Activated naive CD8-positive, alpha-beta T cell treated with anti-CD3 and anti-CD28 coated beads, Interleukin-2, amount 50 U/mL, for 16 hours (primary cell): ENCODE results near the gene LRP1B.

Source experiments
- DNase-seq: peaks from one replicate; pipeline ENCODE4 v3.0.0-alpha.2; 2020; ENCODE audit warnings: low read depth, low spot score

Gene LRP1B

DNA sequence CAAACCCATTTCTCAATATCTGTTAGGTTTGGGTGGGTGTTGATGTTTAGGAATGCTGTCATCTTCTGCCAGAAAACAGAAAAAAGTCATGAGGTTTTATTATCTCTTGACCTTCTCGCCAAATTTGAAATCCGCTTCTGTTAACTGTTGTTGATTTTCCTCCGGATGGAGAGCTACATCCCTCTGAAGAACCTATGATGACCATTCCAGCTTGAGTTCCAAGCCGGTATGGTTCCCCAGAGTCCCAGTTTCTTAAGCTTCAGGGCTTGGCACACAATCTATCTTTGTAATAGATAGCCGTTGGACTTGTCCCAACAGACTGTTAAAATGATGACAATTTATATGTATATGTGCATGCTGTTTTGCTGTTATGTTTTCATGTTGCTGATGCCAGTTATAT lies 1201.0 kb downstream of the LRP1B start:
- DNase-seq = no peak

- no peak for DNase-seq
These were observed 1212.4 kb downstream of the LRP1B start for GRCh38 chr2:140918426-140918825.

- no peak for DNase-seq
These were observed 1214.4 kb downstream of the LRP1B start for GRCh38 chr2:140916410-140916809.

- DNase-seq = no peak
These were observed 1220.1 kb downstream of the LRP1B start for GRCh38 chr2:140910683-140911082.

- DNase-seq = no peak
These were observed 1225.6 kb downstream of the LRP1B start for GRCh38 chr2:140905083-140905781.

GRCh38 chr2:140895378-140895777 lies 1235.4 kb downstream of the LRP1B start:
- DNase-seq = no peak

DNA sequence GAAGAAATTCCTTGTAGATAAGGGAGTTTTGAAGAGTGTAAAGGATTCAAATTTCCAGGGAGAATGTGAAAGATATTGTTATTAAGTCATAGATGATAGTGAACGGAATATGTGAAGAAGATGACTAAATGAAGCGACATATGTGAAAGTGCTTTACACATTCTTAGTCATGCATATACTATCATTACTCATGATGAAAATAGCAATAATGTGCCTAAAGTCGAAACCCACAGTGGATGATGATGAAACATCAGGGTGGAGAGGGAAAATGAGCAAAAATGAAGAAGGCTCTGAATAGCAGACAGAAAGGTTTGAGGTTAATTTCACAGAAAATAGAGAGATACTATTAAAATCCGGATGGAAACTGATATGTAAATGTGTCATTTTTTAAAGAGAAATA lies 1237.1 kb downstream of the LRP1B start:
- DNase-seq = no peak

DNA sequence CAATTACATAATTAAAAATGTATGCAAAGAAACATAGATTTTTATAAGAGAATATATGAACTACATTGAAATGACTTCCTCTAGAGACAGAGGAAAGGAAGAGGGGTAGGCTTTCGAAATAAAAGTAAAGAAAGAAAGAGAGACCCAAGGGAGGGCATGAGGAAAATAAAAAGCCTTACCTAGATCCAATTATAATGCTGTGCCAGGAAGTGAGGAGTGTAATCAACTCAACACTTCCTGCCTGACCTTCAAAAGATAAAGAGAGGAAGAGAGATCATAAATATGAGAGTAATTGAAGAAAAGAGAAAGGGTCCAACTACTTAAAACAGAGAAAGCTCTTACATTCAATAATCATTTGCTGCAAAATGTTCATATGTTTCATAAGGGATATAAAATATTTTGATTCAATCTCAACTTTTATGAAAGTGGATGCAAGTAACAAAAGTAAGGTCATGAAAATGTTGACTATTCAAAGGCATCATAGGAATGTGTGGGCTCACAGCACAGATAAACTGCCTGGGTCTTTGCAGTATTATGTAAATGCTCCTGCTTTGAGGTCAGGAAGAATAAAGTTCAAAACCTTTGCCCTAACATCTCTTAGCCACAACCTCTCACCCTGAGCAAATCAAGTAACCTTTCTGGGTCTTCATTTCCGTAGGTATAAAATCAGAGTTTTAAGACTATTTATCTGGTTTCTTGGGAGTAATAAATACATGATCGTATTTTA lies 1237.7 kb downstream of the LRP1B start:
- DNase-seq = no peak

GRCh38 chr2:140892436-140892835 lies 1238.4 kb downstream of the LRP1B start:
- DNase-seq = no peak

DNA sequence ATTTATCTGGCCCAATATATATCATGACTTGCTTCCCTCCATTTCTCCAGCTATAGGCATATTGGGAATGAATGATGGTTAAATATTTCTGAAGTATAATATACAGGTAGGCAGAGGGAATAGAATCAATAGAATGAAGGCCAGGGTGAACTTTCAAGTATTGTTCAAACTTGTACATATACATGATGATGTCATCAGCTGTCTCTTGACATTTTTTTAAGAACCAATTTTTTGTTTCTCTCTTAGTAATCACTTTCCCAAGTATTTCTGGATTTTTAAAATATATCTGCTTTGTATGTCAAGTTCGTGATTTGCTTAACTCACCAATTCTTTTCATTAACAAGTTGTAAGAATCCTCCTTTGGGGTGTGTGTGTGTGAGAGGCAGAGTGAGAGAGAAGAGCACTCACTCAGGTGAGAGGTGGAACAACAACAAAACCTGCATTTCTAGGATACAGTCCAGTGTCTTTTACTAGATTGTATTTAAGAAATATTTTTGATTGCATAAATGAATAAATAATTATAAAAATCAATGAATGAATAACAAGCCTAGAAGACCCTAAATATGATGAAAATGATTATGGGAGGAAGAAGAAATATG lies 1239.1 kb downstream of the LRP1B start:
- DNase-seq = no peak

DNA sequence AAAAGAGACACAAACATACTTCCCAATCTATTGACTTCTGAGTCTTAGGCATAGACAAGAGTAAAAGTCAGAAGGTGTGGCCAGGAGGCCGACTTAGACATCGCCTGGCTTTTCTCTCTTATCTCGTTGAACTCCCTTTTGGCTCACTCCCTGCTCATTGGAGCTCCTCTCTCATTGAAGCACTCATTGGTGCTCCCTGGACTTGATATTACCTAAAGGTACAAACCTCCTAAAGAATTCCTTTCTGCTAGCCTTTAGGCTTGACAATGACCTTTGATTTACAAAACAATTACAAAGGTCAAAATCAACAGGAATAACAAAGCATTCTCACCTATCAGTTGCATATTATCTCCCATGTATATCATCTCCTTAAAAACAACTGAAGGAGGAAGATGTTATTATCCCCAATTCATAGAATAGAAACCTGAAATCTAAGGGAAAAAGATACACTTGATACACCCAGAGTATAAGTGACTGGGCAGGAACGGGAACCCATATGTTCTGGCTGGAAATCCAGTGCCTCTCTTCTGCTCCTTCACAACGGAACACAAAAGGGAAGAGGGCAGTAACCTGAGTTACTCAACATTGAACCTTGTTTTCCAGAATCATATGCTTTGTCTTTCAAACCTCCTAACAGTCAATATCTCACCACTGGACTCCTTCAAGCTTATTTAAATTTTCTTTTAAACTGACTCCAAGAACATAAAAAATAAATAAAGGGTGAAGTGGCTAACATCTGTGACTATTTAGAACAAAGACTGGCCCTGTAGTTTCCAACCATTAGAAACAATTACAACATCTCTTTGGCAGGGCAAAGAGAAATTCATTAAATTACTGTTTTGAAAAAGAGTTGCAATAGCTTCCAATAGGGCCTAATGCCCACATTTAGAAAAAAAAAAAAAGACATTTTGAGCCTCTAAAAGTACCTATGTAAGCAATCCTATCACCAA lies 1247.9 kb downstream of the LRP1B start:
- DNase-seq = no peak

DNA sequence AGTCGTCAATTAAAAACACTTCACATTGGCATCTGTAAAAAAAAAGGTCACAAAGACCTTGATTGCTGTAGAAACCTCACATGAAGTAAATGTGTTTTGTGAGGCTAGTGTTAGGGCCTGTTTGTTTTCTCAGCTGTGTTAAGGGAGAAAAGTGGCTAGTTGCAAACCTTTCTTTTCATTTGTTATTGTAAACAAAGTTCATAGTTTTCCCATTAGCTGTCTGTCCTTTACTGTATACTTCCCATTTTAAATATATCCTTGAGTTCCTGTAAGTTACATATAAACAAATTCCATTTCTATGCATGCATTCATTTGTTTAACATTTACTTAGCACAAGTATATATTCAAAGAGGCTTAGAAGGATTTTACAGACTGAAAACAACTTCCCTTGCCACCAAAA lies 1250.2 kb downstream of the LRP1B start:
- no peak for DNase-seq

DNA sequence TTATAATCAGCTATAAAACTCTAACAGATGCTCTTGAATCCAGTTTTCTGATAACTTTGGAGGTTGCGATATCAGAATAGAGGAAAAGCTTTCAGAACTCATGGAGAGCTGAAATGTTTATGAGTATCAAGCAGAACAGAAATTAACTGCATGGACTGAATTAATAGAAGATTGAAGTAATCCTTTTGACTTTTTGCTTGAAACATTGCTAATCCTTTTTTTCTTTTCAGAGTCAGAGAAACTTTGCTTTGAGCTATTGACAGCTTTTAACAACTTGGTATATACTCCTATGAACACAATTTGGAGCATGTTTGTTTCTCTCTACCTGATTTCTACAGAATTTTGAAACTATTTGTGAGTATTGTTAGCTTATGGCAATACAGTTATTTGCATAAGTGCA lies 1254.8 kb downstream of the LRP1B start:
- DNase-seq = no peak

DNA sequence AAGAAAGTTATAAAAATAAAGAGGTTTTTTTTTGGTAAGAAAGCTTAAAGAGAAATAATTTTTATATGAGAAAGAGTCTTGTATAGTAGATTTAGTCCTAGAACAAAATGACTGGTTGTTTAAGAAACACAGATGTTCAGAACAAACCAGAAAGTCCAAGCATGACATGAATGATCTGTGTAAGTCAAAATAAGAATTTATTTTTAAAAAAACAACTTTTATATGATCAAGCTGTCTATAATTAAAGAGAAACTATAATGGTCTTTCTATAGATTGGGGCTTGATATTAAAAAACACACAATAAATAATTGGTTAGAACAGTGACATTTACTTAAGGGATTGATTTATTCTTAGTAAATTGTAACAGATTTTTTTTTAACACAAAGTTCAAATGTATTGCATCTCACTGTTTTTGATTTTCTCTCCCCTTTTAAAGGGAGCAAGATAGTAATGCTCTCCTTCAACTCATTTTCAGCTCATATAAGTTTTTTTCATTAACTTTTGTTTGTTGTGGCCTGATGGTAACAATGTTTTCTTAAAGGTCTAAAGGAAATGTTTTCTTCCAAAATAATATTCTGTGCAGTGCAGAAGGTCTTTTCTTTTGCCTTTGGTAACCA lies 1256.8 kb downstream of the LRP1B start:
- DNase-seq = no peak

GRCh38 chr2:140869925-140870324 lies 1260.9 kb downstream of the LRP1B start:
- DNase-seq = no peak

GRCh38 chr2:140869107-140869506 lies 1261.7 kb downstream of the LRP1B start:
- no peak for DNase-seq

GRCh38 chr2:140865837-140866236 lies 1265.0 kb downstream of the LRP1B start:
- DNase-seq = no peak

GRCh38 chr2:140863713-140864112 lies 1267.1 kb downstream of the LRP1B start:
- DNase-seq = no peak

DNA sequence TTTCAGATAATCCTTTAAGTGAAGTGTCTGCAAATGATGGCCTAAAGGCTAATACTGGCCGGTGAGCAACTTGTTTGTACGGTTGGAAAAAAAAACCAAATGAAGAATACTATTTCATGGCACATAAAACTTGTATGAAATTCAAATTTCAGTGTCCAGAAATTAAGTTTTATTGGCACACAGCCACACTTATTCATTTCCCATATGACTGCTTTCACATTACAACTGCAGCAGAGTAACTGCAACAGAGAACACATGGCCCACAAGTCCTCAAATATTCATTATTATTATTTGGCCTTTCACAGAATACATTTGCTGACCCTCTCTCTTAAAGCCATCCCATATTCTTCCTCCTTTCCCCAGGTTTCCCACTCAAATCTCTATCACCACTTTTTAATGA lies 1268.6 kb downstream of the LRP1B start:
- DNase-seq = no peak

DNA sequence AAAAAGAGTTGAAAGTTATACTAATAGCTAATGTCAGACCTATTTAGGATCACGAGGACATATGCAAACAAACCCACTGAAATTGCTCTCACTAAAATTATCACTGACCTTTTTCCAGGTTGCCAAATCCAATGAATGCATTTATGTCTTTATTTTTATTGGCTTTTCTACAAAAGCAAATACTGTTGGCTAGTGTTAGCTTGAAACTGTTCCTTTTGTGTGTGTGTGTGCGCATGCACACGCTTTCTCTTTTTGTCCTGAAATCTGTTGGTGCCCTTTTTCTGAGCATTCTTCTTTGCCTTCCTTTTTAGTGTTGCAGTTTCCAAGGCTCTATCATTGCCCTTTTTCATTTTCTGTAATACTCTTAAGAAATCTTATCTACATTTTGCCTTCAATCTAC lies 1269.2 kb downstream of the LRP1B start:
- DNase-seq = no peak

DNA sequence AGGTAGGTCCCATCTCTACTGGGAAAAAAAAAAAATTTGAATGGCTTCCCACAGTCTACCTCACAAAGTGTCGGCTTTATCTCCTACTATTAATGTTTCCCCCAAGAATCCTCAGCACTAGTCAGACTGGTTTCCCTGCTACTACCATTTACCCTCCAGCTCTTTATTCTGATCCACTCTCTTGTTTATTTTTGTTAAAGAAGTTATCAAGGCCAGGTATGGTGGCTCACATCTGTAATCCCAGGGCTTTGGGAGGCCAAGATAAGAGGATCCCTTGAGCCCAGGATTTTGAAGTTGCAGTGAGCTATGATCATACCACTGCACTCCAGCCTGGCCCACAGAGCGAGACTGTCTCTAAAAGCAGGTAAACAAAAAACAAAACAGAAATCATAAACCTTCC lies 1275.3 kb downstream of the LRP1B start:
- no peak for DNase-seq
